Tibial nerve (tissue), 4 donors: ENCODE measurements around the gene RPL6.
A peak's percentile ranks its signal among the peaks of the same experiment; 100 is the strongest.

ENCODE experiments used
- CTCF ChIP-seq, 5 experiments: fragments of 200-600 bp in 3 of 5; fragments of 450-650 bp in 2 of 5; sonication (generic) in 3 of 5; IDR thresholded peaks; one replicate each; pipeline ENCODE4 v1.5.1; 2016 to 2019; ENCODE audit warnings: antibody characterized with exemption in 5 of 5, mild to moderate bottlenecking in 3 of 5, moderate library complexity in 2 of 5
- EP300 ChIP-seq, 2 donors: sonication (generic); formaldehyde crosslinking; IDR thresholded peaks; one replicate each; pipeline ENCODE4 v1.6.1; 2017; ENCODE audit warnings: antibody characterized with exemption in 2 of 2, mild to moderate bottlenecking in 1 of 2
- POLR2A ChIP-seq, 2 donors: fragments of 450-650 bp; IDR thresholded peaks; one replicate each; pipeline ENCODE4 v1.6.1; 2017; ENCODE audit warnings: antibody characterized with exemption in 2 of 2, mild to moderate bottlenecking in 2 of 2, moderate library complexity in 2 of 2

- TF ChIP-seq POLR2A (IDR thresholded peaks at IDR 0.05) = no peak
- TF ChIP-seq CTCF (IDR thresholded peaks at IDR 0.05) = no peak
- peak in 1 of 2 donors; percentile 18 for TF ChIP-seq EP300 (IDR thresholded peaks at IDR 0.05)
Observed at GRCh38 chr12:112456029-112456428, 46.6 kb upstream of the RPL6 start.
